HEK293T (cell line): ENCODE results near the gene SEMA6B.

ENCODE experiments used
- CTCF ChIA-PET: fragments of 350-600 bp; formaldehyde crosslinking; extraction: SDS; loops from one replicate; lab custom pipeline; 2021; ENCODE audit warnings: antibody characterized with exemption, inconsistent platforms; lab: Yijun Ruan, JAX
- POLR2A ChIA-PET: fragments of 350-600 bp; formaldehyde crosslinking; extraction: SDS; loops from one replicate; lab custom pipeline; 2020; ENCODE audit warnings: antibody characterized with exemption, inconsistent platforms; lab: Yijun Ruan, JAX
- DNase-seq: peaks from one replicate; pipeline ENCODE4 v3.0.0; 2012; ENCODE audit warnings: mixed read lengths; ENCODE audit errors: extremely low spot score
- ARNT ChIP-seq: fragments of 450-650 bp; IDR thresholded peaks from 2 replicates; pipeline ENCODE4 v1.6.1; 2017; ENCODE audit warnings: mild to moderate bottlenecking
- BHLHE40 ChIP-seq: fragments of 450-650 bp; IDR thresholded peaks from 2 replicates; pipeline ENCODE4 v1.6.1; 2016; ENCODE audit warnings: mild to moderate bottlenecking, moderate library complexity, borderline replicate concordance
- CTBP1 ChIP-seq: fragments of 450-650 bp; IDR thresholded peaks from 2 replicates; pipeline ENCODE4 v1.6.1; 2016; ENCODE audit warnings: borderline replicate concordance
- ELF4 ChIP-seq: fragments of 450-650 bp; IDR thresholded peaks from 2 replicates; pipeline ENCODE4 v1.6.1; 2017; ENCODE audit warnings: antibody characterized with exemption
- FOXA1 ChIP-seq: fragments of 450-650 bp; IDR thresholded peaks from 2 replicates; pipeline ENCODE4 v1.6.1; 2016; ENCODE audit warnings: mild to moderate bottlenecking
- FOXK2 ChIP-seq: fragments of 450-650 bp; IDR thresholded peaks from 2 replicates; pipeline ENCODE4 v1.6.1; 2016; ENCODE audit warnings: mild to moderate bottlenecking
- FOXM1 ChIP-seq: fragments of 450-650 bp; IDR thresholded peaks from 2 replicates; pipeline ENCODE4 v1.6.1; 2017; ENCODE audit warnings: mild to moderate bottlenecking, borderline replicate concordance
- HDGF ChIP-seq: fragments of 450-650 bp; IDR thresholded peaks from 2 replicates; pipeline ENCODE4 v1.6.1; 2017; ENCODE audit warnings: antibody characterized with exemption, borderline replicate concordance
- L3MBTL2 ChIP-seq: fragments of 450-650 bp; conservative IDR thresholded peaks from 2 replicates; pipeline ENCODE4 v1.6.1; 2016; ENCODE audit warnings: mild to moderate bottlenecking
- LEF1 ChIP-seq: fragments of 450-650 bp; IDR thresholded peaks from 2 replicates; pipeline ENCODE4 v1.6.1; 2017; ENCODE audit warnings: mild to moderate bottlenecking, borderline replicate concordance
- NFRKB ChIP-seq: fragments of 450-650 bp; IDR thresholded peaks from 2 replicates; pipeline ENCODE4 v1.6.1; 2016; ENCODE audit warnings: mild to moderate bottlenecking, moderate library complexity
- SP1 ChIP-seq: fragments of 450-650 bp; IDR thresholded peaks from 2 replicates; pipeline ENCODE4 v1.6.1; 2017
- SUZ12 ChIP-seq: fragments of 450-650 bp; IDR thresholded peaks from 2 replicates; pipeline ENCODE4 v1.6.1; 2016; ENCODE audit warnings: mild to moderate bottlenecking
- TARDBP ChIP-seq: fragments of 450-650 bp; IDR thresholded peaks from 2 replicates; pipeline ENCODE4 v1.6.1; 2016
- ZNF384 ChIP-seq: fragments of 450-650 bp; IDR thresholded peaks from 2 replicates; pipeline ENCODE4 v1.6.1; 2016
- TF ChIP-seq, protein P1 (sequence below): fragments of 450-650 bp; IDR thresholded peaks from 2 replicates; pipeline ENCODE4 v1.6.1; 2016

Gene SEMA6B

DNA sequence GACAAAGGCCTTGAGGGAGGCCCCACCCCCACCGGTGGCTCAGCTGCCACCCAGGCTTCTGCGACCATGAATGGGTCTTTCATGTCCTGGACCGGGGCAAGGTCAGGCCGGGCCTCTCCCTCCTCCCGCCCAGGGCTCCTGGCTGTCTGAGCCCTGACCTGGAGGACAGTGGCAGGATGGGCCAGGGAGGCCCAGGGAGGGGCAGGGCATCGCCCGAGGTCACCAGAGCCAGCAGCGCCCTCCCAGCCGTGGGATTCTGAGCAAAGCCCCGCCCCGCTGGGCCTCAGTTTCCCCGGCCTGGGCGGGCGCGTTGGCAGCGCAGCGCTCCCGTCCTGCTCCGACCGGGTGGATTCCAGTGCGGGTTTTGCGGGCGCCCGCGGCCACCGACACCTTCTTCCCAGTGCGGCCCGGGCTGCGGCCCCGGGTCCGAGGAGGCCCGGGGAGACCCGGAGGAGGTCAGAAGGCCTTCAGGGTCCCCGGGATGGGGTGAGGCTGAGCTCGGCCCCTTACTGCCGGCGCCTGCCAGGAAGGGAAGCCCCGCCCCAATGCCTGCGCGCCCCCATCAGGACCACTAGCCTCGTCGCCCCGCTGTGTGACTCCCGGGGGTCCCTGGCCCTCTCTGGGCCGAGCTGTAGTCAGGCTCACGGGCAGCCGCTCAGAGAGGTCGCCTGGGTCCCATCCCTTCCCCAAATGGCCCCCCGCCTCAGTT lies 24.6 kb upstream of the SEMA6B start:
- ChIA-PET POLR2A (no interaction called here), CTCF (interaction anchor here (1.3 to 1.4 kb wide), 2 partner anchors 17 to 50 kb away, joined by 3 read pairs; no protein-coding TSS in a partner anchor)
- TF ChIP-seq BHLHE40 (no peak), LEF1 (no peak), FOXM1 (0 out of 2 replicates have a peak, but pooled peaks have one; percentile 31)
- DNase-seq = peak; percentile 77

- TF ChIP-seq ELF4 (no peak), TARDBP (no peak), SP1 (no peak), SUZ12 (no peak)
- DNase-seq = no peak
- CTCF ChIA-PET = interaction anchor here (1.0 to 1.4 kb wide), 2 partner anchors 16 to 53 kb away, joined by 3 read pairs; no protein-coding TSS in a partner anchor
- POLR2A ChIA-PET = interaction anchor here (0.7 kb wide), 1 partner anchor 10 kb away, joined by 3 read pairs; no protein-coding TSS in a partner anchor
Measured at GRCh38 chr19:4582980-4583842, 23.7 kb upstream of the SEMA6B start.

DNA sequence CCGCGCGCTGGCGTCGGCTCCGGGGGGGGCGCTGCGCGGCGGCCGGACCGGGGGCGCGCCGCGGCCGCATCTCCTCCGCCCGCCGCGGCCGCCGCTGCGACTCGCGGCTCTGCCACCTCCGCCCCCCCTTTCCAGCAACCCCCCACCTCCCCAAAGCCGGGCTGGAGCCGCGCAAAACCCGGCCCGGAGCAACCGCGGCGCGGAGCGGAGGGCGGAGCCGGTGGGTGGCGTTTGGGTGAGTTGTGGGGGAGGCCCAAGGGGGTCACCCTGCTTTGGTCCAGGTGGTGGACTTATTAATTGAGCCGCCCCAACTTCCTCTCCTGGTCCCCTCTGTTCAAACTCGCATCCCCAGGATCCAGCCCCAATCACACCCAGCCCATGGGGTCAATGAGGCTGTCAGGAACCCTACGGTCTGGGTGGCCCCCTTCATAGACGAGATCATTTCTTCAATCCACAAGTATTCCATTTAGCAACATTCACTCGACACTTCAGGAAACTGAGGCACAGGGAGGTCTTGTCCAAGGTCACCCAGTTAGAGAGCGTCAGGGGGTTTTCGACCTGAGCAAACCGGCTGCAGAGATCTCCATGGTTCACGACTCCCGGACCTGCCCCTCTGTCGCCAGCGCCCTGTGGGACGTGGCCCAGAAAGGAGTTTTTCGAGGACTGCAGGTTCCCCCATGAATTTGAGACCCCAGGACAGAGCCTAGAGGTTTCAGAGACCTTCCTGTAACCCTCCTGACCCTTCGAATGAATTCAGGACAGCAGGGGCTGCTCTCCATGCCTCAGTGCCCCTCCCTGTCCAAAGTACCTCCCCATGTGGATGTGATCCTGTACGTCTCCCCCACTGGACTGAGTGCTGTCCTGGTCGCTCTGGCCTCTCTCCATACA lies 22.4 kb upstream of the SEMA6B start:
- TF ChIP-seq ZNF384 (no peak), FOXM1 (peak; percentile 72)
- POLR2A ChIA-PET = interaction anchor here (0.7 kb wide), 1 partner anchor 8 kb away, joined by 3 read pairs; no protein-coding TSS in a partner anchor
- peak; percentile 66 for DNase-seq
- CTCF ChIA-PET = no interaction called here

GRCh38 chr19:4580961-4581665 lies 21.6 kb upstream of the SEMA6B start:
- TF ChIP-seq ELF4 (no peak), FOXM1 (no peak), TARDBP (no peak), ARNT (no peak), BHLHE40 (no peak), FOXK2 (no peak), FOXA1 (no peak), CTBP1 (no peak), HDGF (no peak), LEF1 (no peak), L3MBTL2 (no peak), NFRKB (no peak), ZNF384 (no peak)
- TF ChIP-seq, protein P1, sequence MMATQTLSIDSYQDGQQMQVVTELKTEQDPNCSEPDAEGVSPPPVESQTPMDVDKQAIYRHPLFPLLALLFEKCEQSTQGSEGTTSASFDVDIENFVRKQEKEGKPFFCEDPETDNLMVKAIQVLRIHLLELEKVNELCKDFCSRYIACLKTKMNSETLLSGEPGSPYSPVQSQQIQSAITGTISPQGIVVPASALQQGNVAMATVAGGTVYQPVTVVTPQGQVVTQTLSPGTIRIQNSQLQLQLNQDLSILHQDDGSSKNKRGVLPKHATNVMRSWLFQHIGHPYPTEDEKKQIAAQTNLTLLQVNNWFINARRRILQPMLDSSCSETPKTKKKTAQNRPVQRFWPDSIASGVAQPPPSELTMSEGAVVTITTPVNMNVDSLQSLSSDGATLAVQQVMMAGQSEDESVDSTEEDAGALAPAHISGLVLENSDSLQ = no peak
- DNase-seq = no peak
- POLR2A ChIA-PET = no interaction called here
- CTCF ChIA-PET = no interaction called here

GRCh38 chr19:4580021-4580901 lies 20.8 kb upstream of the SEMA6B start:
- CTCF ChIA-PET = interaction anchor here (0.9 to 2.3 kb wide), 3 partner anchors 9 to 224 kb away, joined by 5 to 7 read pairs (median 7); no protein-coding TSS in a partner anchor
- DNase-seq = no peak
- TF ChIP-seq ZNF384 (no peak), FOXA1 (no peak), HDGF (no peak), BHLHE40 (no peak), TARDBP (no peak), ARNT (no peak)
- POLR2A ChIA-PET = interaction anchor here (1.0 kb wide), 1 partner anchor 15 kb away, joined by 3 read pairs; no protein-coding TSS in a partner anchor

- POLR2A ChIA-PET = interaction anchor here (1.0 kb wide), 1 partner anchor 15 kb away, joined by 3 read pairs; no protein-coding TSS in a partner anchor
- CTCF ChIA-PET = interaction anchor here (0.6 to 2.3 kb wide), 4 partner anchors 10 to 225 kb away, joined by 5 to 7 read pairs (median 6); no protein-coding TSS in a partner anchor
- no peak for TF ChIP-seq LEF1
- TF ChIP-seq FOXM1 = no peak
- TF ChIP-seq TARDBP = no peak
- TF ChIP-seq SUZ12 = no peak
- no peak for TF ChIP-seq CTBP1
- TF ChIP-seq SP1 = no peak
- no peak for TF ChIP-seq L3MBTL2
- TF ChIP-seq, protein P1 = no peak
- no peak for TF ChIP-seq ELF4
- no peak for DNase-seq
Measured at GRCh38 chr19:4579389-4579788, 19.9 kb upstream of the SEMA6B start.
